GM12892 (cell line): ENCODE measurements around the gene CIB1.
"Not testable (repeated sequence)": the region's sequence is repeated elsewhere in the genome, so short reads cannot be mapped to it uniquely, and the experiment has no call there.

Experiments used
- DNase-seq: peaks from one replicate; pipeline ENCODE4 v3.0.0; 2011; ENCODE audit not compliant: insufficient read length
- FAIRE-seq: peaks from 2 replicates; lab custom pipeline; 2011; peaks lifted over from hg19 to GRCh38; lab: Jason Lieb, UNC
- POLR2A ChIP-seq: IDR thresholded peaks from 2 replicates; pipeline ENCODE4 v1.6.1; 2011; ENCODE audit warnings: low read depth, low read length, control low read depth
- POLR2AphosphoS5 ChIP-seq: IDR thresholded peaks from 2 replicates; pipeline ENCODE4 v1.6.1; 2011; ENCODE audit warnings: low read depth, low read length, control low read depth
- TAF1 ChIP-seq: IDR thresholded peaks from 2 replicates; pipeline ENCODE4 v1.6.1; 2011; ENCODE audit warnings: low read depth, mild to moderate bottlenecking, control low read depth, low read length, borderline replicate concordance

The CIB1 gene

DNA sequence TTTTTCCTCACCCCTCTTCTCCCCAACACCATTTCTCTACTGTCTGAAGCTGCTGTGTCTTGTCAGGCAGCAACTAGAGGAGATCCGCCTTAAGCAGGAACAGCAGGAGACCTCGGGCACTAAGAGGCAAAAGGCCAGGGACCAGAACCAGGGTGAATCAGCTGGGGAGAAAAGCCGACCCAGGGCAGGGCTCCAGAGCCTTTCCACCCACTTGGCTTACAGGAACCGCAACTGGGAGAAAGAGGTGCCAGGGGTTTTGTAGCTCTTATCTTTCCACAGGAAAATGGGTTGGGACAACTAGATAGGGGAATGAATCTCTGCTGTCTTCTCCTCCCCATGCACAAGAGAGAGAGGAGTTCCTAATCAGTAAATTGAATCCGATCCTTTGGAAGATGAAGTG is 28.7 kb upstream of the CIB1 start:
- DNase-seq = no peak
- TF ChIP-seq POLR2AphosphoS5 = no peak
- TF ChIP-seq POLR2A = no peak
- TF ChIP-seq TAF1 = no peak
- no peak for FAIRE-seq

DNA sequence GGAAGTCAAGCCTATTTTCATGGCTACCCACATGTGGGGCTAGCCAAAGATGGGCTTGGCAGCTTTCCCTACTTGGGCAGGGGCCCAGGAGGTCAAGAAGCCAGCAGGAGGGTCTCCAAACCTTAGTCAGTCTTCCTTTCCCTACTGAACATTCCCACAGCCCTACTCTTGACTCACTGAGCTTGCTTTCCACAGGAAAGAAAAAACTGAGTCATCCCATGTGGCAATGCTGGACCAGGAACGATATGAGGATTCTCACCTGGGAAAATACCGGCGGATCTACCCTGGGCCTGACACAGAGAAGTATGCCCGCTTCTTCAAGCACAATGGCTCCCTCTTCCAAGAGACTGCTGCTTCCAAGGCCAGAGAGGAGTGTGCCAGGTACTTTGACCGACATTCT is 28.1 kb upstream of the CIB1 start:
- DNase-seq = no peak

DNA sequence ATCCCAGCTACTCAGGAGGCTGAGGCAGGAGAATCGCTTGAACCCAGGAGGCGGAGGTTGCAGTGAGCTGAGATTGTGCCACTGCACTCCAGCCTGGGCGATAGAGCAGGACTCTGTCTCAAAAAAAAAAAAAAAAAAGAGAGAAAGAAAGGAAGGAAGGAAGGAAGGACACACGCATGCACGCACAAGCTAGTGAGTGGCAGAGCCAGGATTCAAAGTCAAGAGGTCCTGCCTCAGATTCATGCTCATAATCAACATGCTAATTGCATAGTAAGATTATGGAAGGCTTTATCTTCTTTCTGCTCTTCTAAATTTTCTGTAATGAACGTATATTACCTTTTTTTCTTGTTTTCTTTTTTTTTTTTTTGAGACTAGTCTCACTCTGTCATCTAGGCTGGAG is 27.0 kb upstream of the CIB1 start:
- not testable (repeated sequence) for FAIRE-seq, DNase-seq

More for the DNA sequence above, 28.1 kb upstream of the CIB1 start:
- TF ChIP-seq TAF1 (no peak), POLR2AphosphoS5 (no peak), POLR2A (no peak)
- no peak for FAIRE-seq

DNA sequence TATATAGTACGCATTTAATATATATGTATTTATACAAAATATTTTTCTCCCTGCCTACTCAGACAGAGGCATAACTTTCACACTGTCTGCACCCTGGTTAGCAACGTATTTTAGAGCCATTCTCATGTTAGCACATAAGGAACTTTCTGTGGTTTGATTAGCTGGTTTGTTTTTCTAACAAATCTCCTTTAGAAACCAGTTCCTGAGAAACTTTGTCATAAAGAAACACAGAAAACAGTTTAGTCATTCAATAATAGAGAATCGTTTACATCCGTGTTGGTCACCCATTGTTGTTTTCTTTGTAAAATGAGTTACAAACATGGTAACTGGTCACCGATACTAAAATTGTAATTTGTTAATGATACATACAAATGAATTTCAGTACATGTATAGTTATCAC is 25.8 kb upstream of the CIB1 start:
- FAIRE-seq = peak; percentile 67
- DNase-seq = no peak
- no peak for TF ChIP-seq TAF1
- TF ChIP-seq POLR2AphosphoS5 = no peak

DNA sequence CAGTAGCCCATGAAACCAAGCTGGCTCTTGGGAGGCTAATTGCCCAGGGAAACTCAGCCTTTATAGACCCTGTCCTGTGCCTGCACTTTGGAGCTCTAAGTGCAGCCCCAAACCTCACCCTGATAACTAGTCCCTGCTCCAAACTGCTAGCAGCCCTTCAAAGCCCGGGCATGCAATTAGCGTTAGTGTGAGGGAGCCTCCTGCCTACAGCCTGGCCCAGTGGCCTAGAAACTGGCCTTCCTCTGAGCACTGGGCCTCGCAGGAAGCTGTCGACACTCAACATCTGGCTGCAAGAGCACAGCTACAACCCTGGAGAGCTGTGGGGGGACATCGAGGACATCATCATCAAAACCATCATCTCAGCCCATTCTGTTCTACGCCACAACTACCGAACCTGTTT is 24.0 kb upstream of the CIB1 start:
- TF ChIP-seq POLR2A = no peak
- TF ChIP-seq TAF1 = no peak
- TF ChIP-seq POLR2AphosphoS5 = no peak
- FAIRE-seq = no peak

DNA sequence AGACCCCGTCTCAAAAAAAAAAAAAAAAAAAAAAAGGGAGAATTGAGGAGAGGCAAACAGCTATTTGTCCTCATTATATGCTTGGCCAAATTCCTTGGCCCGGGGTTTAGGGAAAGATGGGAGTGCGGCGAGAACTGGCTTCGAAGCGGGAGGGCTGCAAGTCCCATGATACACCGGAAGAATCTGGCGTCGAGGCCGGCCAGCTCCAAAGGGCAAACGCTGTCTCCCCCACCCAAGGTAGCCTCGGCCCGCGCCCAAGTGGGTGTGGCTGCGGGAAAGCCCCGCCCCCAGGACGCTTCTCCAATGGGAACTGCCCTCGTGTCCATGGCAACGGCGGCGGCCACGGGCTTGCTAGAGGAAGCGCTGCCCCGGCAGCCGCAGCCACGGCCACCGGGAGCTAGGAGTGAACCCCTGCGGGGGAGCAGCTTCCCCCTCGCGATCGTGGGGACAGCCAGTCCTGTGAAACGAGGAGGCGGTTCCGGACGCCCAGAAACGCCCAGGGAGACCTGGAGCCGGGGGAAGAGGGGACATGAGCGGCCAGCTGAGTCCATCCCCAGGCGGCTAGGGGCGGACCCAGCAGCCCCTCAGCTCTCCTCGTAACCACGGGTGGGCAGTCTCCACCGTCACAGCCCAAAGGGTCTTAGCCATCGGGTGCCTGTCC is 15.6 kb upstream of the CIB1 start, which contains the start of gene TTLL13:
TTLL13 (plus strand) TSS at position 354 of the 661 bp plus-strand sequence. CDS start 1,075 bp downstream, outside the sequence.
- TF ChIP-seq POLR2A = no peak
- no peak for DNase-seq

More for the DNA sequence above, 24.0 kb upstream of the CIB1 start:
- DNase-seq = no peak

DNA sequence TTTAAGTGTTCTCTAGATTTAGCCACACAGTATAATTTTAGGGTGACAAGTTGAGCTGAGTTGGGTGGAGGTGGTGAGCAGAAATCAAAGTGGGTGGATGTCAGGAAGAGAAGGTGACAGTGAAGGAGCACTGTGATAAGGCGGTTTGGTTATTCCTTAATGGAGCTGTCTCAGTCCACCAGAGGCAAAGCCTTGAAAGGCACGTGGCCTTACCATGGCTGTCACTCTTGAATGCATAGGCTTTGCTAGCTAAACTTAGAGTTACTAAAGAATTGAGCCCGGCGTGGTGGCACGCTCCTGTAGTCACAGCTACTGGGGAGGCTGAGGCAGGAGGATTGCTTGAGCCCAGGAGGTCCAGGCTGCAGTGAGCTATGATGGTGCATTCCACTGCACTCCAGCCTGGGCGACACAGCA is 15.1 kb upstream of the CIB1 start:
- DNase-seq = no peak
- FAIRE-seq = no peak
- TF ChIP-seq TAF1 (no peak), POLR2AphosphoS5 (no peak), POLR2A (no peak)

More for the DNA sequence above, 15.6 kb upstream of the CIB1 start, which contains the start of gene TTLL13:
- no peak for FAIRE-seq

DNA sequence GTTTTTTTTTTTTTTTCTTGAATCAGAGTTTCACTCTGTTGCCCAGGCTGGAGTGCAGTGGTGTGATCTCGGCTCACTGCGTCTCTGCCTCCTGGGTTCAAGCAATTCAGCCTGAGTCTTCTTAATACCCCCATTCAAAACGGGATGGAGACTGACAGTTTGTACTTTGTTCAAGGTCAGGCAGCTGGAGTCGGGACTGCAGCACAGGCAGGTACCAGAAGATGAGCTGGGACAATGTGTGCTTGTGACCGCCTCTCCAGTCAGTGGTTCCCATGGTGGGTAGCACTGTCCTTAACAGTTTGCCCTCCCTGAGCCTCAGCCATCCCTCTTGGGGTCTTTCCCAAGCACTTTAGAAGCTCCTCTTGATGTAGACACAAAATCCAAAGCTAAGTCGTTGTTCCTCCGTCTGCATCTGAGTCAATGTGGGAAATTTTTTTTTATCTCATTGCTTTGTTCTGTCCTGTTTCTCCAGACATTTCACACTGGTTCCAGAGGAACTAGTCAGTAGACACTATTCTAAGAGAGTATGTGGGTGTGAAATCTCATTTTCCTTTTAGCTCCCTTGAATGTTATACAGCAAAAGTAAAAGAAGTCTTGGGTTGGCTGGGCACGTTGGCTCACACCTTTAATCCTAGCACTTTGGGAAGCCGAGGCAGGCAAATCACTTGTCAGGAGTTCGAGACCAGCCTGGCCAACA is 10.3 kb upstream of the CIB1 start:
- DNase-seq (no peak), FAIRE-seq (no peak)
- TF ChIP-seq TAF1 = no peak
- TF ChIP-seq POLR2AphosphoS5 = no peak
- TF ChIP-seq POLR2A = no peak

DNA sequence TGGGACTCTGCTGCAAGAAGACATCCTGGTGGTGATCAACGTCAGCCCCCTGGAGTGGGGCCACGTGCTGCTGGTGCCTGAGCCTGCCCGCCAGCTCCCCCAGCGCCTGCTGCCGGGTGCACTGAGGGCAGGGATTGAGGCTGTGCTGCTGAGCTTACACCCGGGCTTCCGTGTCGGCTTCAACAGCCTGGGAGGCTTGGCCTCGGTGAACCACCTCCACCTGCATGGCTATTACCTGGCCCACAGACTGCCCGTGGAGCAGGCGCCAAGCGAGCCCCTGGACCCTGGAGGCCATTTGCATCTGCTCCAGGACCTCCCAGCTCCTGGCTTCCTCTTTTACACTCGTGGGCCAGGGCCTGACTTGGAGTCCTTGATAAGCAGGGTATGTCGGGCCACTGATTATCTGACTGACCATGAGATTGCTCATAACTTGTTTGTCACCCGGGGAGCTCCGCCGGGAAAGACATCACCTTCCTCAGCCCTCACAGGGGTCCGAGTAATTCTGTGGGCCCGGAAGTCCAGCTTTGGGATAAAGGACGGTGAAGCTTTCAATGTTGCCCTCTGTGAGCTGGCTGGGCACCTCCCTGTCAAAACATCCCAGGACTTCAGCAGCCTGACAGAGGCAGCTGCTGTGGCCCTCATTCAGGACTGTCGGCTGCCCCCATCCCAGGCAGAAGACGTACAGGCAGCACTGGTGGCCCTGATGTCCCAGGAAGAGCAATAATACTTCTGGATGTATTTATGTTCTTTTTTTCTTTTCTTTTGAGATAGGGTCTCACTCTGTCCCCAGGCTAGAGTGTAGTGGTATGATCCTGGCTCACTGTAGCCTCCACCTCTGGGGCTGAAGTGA is 7.8 kb upstream of the CIB1 start:
- no peak for DNase-seq
- TF ChIP-seq POLR2A (no peak), POLR2AphosphoS5 (no peak), TAF1 (no peak)
- FAIRE-seq = no peak

DNA sequence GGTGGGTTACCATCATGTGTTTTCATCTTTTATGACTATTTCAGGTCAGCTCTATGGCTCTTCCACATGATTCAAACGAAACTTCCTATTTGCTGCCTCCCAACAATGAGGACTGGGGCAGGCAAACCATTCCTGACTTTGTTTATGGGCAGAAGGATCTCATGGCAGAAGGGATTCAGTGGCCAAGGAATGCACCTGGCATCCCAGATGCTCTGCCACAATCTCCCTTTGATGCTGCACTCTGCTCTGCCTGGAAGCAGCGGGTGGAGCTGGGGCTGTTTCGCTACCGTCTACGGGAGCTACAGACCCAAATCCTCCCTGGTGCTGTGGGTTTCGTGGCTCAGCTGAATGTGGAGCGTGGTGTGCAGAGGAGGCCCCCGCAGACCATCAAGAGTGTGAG is 7.1 kb upstream of the CIB1 start:
- no peak for DNase-seq
- TF ChIP-seq POLR2AphosphoS5 (no peak), TAF1 (no peak), POLR2A (no peak)
- no peak for FAIRE-seq

DNA sequence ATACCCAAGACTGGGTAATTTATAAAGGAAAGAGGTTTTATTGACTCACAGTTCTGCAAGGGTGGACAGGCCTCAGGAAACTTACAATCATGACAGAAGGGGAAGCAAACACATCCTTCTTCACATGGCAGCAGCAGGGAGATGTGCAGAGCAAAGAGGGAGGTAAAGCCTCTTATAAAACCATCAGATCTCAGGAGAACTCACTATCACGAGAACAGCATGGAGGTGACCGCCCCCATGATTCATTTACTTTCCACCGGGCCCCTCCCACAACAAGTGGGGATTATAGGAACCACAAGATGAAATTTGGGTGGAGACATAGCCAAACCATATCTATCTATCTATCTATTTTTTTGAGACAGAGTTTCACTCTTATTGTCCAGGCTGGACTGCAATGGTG is 5.6 kb upstream of the CIB1 start:
- DNase-seq = no peak
- TF ChIP-seq TAF1 (no peak), POLR2A (no peak), POLR2AphosphoS5 (no peak)
- no peak for FAIRE-seq
